HG03521 (cell line): ENCODE data around the gene MOB3A.

Experiments
- ATAC-seq: cut with Tn5 transposase; IDR thresholded peaks from one replicate; pipeline ENCODE4 v1.9.1; 2021; ENCODE audit warnings: mild to moderate bottlenecking, moderate library complexity; ENCODE audit not compliant: unreplicated experiment

MOB3A gene

GRCh38 chr19:2060884-2061494 is 35.1 kb downstream of the MOB3A start:
- peak; percentile 17 for ATAC-seq

DNA sequence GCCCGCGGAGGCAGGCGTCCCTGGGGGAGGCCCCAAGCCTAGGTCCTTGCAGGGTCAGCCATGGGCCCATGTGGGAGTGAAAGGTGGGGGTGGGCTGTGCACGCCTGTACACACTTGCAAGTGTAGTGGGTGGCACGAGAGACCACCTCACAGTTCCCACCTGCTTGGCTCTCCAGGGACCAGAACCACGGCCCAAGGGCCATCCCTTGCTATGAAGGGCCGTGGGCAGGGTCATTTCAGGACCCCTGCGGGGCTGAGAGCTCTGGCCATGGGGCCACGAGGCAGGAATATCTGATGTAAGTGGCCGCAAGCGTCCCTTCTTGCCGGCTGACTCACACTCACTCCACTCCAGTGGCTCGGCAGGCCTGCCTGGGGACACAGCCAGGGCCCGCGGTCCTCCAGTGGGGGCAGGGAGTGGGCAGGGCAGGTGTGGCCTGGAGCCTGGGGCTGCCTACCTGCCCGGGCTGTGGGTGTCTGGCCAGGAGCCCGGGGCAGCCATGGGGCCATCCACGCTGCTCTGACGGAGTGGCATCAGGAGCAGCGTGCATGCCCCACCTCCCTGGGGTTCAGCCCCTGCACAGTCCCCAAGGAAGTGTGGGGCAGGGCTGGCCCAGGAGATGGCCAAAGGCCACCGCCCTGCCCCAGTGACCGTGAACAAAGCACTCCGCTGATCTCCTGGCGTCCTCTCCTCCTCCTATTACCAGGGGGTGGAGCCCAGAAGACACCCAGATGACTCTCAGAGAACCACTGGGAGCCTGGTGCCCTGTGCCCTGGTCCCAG is 36.5 kb downstream of the MOB3A start:
- ATAC-seq, result no peak

- ATAC-seq, result no peak
Observed at GRCh38 chr19:2058570-2059421, 37.3 kb downstream of the MOB3A start.

- no peak for ATAC-seq
Observed at GRCh38 chr19:2057484-2058469, 38.3 kb downstream of the MOB3A start.

DNA sequence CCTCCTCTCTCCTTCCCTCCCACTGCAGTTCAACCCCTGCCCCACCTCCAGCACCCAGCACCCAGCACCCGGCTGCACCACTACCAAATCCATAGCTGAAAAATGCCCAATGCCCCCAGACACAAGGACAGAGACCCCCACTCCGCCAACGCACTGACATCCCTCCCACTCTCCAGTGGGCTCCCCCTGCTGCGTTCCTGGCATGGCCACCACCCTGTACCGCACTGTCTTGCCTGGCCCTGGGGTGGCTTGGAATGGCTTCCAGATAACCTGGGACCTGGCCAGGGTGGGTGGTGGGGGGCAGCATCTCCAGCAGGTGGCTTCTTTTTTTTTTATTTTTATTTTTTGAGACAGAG is 39.3 kb downstream of the MOB3A start:
- no peak for ATAC-seq

GRCh38 chr19:2055931-2056836 is 39.9 kb downstream of the MOB3A start:
- no peak for ATAC-seq

DNA sequence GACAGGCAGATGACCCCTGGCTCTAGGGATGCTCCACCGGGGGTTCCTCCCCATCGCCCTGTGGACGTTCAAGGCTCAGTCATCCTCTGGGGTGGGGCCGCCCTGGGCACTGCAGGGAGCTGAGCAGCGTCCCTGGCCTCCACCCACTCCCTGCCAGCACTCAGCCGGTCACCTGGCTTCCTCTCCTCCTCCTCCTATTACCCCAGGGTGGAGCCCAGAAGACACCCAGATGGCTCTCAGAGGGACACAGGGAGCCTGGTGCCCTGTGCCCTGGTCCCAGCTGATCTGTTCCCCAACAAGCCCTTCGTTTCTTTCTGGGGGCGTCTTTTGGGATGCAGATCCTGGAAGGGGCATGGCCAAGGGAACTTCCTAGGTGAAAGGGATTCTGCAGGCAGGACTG is 41.4 kb downstream of the MOB3A start:
- no peak for ATAC-seq

GRCh38 chr19:2053601-2054389 is 42.3 kb downstream of the MOB3A start:
- ATAC-seq, result no peak

- no peak for ATAC-seq
Observed at GRCh38 chr19:2051773-2052704, 44.1 kb downstream of the MOB3A start.

- peak; percentile 59 for ATAC-seq
Observed at GRCh38 chr19:2050991-2051772, 44.9 kb downstream of the MOB3A start, which contains the start of gene MKNK2. TSS of gene MKNK2 (minus strand) at chr19:2051244. CDS start at chr19:2050851, 393 bp downstream.

DNA sequence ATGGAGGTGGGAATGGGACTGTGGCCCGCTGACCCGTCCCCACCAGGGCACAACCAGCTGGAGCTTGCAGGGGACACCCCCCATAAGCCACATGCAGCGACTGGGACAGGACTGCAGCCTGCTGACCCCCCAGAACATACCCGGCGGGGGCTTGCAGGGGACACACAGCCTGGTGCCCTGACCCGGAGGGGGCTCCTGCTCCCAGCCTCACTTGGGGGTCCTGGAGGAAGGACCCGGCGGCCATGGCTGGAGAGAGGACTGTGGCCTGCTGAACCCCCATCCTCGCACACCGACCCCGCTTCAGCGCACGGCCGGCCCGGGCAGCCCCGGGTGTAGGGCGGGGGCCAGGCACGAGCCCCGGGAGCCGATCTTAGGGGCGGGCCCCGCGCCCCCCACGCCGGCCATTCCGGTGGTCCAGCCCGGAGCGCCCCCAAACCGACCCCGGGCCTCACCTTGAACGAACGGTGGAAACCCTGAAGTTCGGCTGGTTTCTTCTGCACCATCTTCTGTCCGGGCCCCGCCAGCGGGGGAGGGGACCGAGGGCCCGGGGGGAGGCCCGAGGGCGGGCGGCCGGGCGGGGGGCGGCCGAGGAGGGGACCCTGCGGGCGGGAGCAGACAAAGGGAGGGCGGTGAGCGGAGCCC is 45.7 kb downstream of the MOB3A start:
- ATAC-seq, result peak; percentile 5

- peak; percentile 5 for ATAC-seq
Observed at GRCh38 chr19:2049741-2050348, 46.3 kb downstream of the MOB3A start.

DNA sequence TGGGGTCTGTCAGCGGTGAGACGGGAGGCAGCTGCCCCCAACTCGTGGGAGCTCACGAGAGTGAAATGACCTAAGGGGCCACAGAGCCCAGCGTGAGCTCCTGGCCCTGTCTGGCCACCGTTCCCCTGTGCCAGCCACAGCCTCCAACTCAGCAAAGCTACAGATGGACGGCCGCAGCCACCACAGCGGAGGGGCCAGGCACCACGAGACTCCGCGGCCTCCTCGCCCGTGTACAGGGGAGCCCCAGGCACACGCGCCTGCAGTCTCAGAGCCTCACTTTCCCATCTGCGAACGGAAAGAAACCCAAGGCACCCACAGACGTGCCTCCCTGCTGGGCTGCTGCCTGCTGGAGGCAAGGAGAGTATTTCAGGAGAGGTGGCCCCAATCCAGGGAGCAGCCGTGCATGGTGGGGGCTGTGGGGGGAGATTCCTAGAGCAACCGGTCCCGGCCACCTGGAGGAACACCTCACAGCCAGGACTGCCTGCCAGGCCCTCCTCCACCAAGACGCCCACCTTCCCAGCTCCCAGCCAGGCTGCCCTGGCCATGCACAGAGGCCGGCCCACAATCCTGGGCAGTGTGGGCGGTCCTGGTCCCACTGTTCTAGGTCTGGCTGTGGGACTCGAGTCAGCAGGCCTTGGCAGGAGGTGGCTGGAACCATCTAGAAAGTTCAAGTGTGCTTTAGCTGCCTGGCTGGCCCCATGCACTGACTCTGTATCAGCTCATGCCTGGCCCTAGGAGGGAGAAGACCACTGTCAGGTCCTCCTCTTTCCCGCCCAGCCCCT is 47.0 kb downstream of the MOB3A start:
- no peak for ATAC-seq

DNA sequence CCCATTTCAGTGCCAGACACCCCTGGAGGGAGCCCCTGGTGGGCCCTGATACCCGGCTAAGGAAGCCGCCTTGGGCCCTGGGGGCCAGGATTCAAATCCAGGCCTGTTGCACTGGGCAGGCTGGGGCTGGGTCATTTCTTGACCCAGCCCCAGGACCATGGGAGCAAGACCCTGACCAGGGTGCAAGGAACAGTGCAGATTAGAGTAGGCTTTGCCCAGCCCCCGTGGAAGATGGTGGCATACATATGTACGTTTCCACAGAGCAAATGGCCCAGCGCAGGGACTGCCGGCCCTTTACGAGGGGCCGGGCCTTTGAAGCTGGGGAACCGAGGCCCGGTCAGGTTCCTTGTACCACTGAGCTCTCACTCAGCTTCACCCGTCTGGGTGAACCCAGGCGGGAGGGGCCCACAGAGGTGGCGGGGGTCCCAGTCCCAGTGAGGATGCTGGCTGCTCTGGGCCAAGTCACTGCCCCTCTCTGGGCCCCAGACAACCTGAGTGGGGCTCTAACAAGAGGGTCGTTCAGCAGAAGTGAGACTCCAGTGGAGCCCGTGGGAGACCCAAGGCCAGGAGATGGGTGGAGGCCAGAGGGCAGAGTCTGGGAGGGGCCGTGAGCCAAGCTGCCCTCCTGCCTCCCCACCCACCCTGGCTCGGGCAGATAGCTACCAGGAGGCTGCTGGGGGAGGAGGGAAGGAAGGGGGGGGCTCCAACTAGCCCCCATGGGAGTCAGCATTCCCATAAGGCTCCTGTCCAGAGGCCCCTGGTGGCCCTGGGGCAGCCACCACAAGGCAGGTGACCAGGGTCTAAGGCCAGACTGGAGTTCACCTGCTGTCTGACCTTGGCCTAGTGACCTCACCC is 47.8 kb downstream of the MOB3A start:
- ATAC-seq, result no peak
